HFF-Myc (cell line): Measurements from ENCODE around the gene PSMA7.
A peak's percentile ranks its signal among the peaks of the same experiment; 100 is the strongest.

Experiments used
- DNase-seq: peaks from one replicate; pipeline ENCODE4 v3.0.0-alpha.2; 2011; ENCODE audit warnings: low read depth; ENCODE audit errors: extremely low read depth
- H3K4me3 ChIP-seq: replicated peaks from 2 replicates; pipeline ENCODE4 v1.5.1; 2011; ENCODE audit warnings: low read depth, mild to moderate bottlenecking, control low read depth, low read length
- TF ChIP-seq, protein P1 (sequence below): IDR thresholded peaks from 2 replicates; pipeline ENCODE4 v1.5.1; 2012; ENCODE audit warnings: mild to moderate bottlenecking, low read depth, low read length, control low read depth; ENCODE audit errors: missing control alignments

The PSMA7 gene

DNA sequence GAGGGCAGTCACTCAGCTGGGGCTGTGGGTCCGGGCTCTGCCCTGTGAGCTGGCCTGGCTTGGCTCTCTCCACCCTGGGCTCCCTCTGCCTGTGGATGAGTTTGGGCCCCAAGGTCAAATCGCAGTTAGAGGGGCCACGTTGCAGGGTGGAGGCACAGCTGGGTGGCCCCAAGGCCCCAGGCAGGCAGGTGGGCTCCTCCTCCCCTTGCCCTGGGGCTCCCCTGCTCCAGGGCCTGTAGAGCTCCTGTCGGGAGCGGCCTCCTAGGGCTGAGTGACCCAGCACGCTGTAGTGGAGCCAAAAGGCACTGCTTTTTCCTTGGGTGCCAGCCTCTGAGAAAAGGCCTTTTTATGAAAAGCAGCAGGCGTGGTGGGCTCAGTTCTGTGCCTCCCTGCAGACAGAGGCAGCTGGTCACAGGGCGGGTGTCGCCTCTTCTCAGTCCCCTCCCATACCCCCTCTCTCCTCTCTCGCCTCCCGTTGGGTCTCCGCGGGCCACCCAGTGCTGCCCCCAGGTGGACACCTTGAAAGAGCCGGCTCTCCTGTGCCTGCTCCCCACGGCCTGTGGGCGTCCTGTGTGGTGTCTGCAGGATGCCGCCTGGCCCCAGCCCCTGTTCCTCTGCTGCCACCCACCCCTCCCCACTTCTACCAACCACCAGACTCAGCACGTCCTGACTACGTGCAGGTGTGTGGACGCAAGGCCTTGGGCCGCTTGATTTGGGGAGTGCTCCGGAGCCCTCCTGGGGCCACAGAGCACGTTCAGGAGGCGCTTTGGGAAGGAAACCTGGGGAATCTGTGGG is 13.6 kb upstream of the PSMA7 start:
- TF ChIP-seq, protein P1, sequence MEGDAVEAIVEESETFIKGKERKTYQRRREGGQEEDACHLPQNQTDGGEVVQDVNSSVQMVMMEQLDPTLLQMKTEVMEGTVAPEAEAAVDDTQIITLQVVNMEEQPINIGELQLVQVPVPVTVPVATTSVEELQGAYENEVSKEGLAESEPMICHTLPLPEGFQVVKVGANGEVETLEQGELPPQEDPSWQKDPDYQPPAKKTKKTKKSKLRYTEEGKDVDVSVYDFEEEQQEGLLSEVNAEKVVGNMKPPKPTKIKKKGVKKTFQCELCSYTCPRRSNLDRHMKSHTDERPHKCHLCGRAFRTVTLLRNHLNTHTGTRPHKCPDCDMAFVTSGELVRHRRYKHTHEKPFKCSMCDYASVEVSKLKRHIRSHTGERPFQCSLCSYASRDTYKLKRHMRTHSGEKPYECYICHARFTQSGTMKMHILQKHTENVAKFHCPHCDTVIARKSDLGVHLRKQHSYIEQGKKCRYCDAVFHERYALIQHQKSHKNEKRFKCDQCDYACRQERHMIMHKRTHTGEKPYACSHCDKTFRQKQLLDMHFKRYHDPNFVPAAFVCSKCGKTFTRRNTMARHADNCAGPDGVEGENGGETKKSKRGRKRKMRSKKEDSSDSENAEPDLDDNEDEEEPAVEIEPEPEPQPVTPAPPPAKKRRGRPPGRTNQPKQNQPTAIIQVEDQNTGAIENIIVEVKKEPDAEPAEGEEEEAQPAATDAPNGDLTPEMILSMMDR = peak; percentile 74
- no peak overlapping the region for H3K4me3 ChIP-seq
- DNase-seq = no peak

DNA sequence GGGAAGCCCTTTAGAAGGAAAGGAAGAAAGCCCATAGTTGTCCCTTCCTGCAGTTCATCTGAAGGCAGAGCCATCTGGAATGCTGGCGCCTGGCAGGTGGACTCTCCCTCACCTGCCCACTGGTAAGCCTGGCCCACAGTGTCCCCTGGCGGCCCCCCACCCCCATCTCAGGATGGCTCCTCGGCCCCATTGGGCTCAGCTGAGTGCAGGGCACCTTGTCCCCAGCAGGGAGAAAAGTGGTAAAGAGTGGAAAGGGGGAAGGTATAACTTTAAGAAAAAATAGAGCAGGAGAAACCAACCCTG is 13.0 kb upstream of the PSMA7 start:
- no peak for DNase-seq
- TF ChIP-seq, protein P1 = no peak
- H3K4me3 ChIP-seq = no peak overlapping the region

DNA sequence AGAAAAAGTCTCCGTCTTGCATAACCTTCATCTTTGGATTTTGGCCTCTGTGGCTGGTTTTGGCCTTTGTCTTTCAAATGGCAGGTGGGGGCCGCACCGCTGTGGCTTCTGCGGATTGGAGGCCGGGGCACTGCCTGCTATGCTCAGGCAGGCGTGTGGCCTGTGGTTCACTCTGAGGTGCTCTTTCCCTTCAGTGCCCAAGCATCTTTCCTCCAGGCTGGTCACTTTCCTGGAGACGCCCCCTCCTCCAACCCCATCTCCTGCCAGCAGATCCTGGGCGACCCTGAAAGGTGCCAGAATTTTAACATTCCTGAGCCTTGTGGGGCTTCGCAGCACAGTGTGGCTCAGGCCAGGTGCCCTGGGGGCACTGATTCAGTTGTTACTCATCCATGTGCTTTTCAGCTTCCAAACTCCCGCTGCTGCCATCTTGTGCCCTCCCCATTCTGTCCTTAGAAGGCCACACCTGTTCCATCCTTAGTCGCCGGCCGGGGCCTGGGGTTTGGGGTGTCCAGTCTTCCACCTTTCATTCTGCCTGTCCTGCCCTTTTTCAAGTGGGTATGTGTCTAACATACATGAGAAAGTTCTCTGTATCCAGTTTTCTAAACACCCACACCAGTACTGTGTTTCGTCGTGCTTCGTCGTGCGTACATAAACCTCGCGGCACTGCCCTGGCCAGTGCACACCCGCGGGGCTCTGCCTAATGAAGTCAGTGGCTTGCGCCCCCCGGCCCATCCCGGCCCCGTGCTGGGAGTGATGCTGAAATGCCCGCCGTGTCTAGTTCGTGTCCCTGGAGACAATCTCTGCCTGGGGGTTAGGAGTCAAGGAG is 12.4 kb upstream of the PSMA7 start:
- H3K4me3 ChIP-seq = no peak overlapping the region
- DNase-seq = no peak
- TF ChIP-seq, protein P1 = no peak

DNA sequence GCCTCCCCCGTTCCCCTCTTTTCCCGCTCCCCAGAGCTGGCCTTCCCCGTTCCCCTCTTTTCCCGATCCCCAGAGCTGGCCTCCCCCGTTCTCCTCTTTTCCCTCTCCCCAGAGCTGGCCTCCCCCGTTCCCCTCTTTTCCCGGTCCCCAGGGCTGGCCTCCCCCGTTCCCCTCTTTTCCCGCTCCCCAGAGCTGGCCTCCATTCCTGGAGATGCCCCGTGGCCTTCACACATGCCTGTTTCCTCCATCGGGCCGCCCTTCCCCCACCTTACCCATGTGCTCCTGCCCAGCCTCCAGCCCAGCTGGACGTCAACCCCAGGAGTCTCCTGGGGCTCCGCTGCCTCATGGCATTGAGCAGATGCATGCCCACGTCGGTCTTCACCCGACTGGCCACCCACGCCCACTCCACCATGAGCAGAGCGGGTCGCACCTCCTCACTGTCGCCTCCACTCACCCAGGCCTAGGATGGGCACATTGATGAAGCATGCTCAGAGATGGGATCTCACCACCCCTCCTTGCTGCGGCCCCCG is 8.7 kb upstream of the PSMA7 start:
- no peak for DNase-seq
- no peak overlapping the region for H3K4me3 ChIP-seq
- TF ChIP-seq, protein P1 = no peak

DNA sequence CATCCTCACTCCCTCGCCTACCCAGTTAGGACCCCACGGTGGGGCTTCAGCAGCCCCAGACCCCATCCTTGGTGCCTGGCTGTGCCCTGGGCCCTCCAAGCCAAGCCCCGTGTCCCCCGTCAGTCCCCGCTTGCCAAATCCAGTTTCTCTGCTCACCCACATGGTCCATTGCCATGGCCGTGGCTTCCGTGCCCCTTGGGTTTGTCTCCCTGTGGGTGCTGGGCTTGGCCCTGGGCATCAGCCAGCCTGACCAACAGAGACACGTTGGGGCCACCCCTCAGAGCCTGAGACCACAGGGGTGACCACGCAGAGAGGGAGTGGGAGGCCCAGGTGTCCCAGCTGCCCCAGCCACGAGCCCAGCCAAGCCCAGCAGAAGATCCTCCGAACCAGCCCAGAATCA is 8.0 kb upstream of the PSMA7 start:
- TF ChIP-seq, protein P1 = no peak
- no peak for DNase-seq
- H3K4me3 ChIP-seq = no peak overlapping the region

DNA sequence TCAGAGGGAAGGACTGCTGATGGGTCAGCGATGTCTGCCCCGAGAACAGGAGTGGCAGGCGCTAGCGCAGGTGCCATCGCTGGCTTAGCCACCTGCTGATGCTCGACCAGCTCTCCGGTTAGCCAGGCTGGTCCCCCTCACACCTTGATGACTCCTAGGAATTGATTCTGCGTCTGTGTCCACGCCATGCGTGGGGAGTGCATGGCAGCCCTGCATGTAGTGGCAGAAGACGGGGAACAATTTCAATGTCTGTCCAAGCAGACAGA is 7.0 kb upstream of the PSMA7 start:
- TF ChIP-seq, protein P1 = no peak
- no peak for DNase-seq
- H3K4me3 ChIP-seq = no peak overlapping the region
